Measurements from ENCODE around the gene SERAC1. TPM values are rescaled to one million over a fixed set of nuclear protein-coding genes. Genes with fewer than 3 reads are reported as not detected.
"Not testable (repeated sequence)": the region's sequence is repeated elsewhere in the genome, so short reads cannot be mapped to it uniquely, and the experiment has no call there.

The SERAC1 gene
- polyA plus RNA-seq, 1 experiment, result 6.1 TPM

- ChIA-PET POLR2A (no interaction called here), CTCF (interaction anchor here (0.7 kb wide), 1 partner anchor 433 kb away, joined by 3 read pairs; no protein-coding TSS in a partner anchor)
- H3K4me3 ChIP-seq (ENCODE audit: low read depth, low read length), result no peak overlapping the region
- TF ChIP-seq, protein P1, sequence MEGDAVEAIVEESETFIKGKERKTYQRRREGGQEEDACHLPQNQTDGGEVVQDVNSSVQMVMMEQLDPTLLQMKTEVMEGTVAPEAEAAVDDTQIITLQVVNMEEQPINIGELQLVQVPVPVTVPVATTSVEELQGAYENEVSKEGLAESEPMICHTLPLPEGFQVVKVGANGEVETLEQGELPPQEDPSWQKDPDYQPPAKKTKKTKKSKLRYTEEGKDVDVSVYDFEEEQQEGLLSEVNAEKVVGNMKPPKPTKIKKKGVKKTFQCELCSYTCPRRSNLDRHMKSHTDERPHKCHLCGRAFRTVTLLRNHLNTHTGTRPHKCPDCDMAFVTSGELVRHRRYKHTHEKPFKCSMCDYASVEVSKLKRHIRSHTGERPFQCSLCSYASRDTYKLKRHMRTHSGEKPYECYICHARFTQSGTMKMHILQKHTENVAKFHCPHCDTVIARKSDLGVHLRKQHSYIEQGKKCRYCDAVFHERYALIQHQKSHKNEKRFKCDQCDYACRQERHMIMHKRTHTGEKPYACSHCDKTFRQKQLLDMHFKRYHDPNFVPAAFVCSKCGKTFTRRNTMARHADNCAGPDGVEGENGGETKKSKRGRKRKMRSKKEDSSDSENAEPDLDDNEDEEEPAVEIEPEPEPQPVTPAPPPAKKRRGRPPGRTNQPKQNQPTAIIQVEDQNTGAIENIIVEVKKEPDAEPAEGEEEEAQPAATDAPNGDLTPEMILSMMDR (IDR thresholded peaks at IDR 0.05; ENCODE audit: insufficient read depth, low read depth, low read length), result no peak
- no peaks in the 10 kb centered on the region for H3K36me3 ChIP-seq (ENCODE audit: control insufficient read depth, insufficient read depth, low read length)
- no peak for DNase-seq (ENCODE audit: low read depth)
- H3K27me3 ChIP-seq (ENCODE audit: control insufficient read depth, insufficient read depth, low read length), result no peaks in the 10 kb centered on the region
These were observed 3.9 kb upstream of the SERAC1 start for GRCh38 chr6:158172001-158172400.

DNA sequence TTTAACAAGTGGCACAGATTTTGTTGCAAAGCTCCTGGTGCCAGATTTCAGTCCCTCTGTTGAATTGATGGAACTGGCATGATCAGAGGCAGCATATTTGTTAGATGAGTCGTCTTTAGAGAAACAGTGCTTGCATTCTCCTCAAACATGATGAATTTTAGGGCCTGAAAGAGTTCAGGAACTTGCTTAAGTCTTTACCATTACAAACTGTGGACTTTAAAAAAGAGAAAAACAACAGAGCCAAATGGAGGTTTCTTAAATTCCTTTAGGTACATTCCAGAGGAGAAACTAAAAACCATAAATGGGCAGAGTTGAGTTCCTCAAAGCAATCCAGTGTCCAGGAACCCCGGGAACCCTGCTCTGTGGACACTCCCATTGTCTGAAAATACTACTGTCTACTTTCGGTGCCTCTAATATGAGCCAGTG is 2.6 kb upstream of the SERAC1 start:
- peak; percentile 71 for DNase-seq (ENCODE audit: low read depth)
- ChIA-PET POLR2A (interaction anchor here (0.5 to 0.6 kb wide), 4 partner anchors 15 to 389 kb away, joined by 3 to 7 read pairs (median 4); no protein-coding TSS in a partner anchor), CTCF (no interaction called here)
- Histone ChIP-seq H3K36me3 (ENCODE audit: control insufficient read depth, insufficient read depth, low read length) (no peaks in the 10 kb centered on the region), H3K4me3 (ENCODE audit: low read depth, low read length) (no peak overlapping the region), H3K27me3 (ENCODE audit: control insufficient read depth, insufficient read depth, low read length) (no peaks in the 10 kb centered on the region)
- TF ChIP-seq, protein P1 (IDR thresholded peaks at IDR 0.05; ENCODE audit: insufficient read depth, low read depth, low read length), result no peak

- H3K36me3 ChIP-seq (ENCODE audit: control insufficient read depth, insufficient read depth, low read length); H3K4me3 ChIP-seq (ENCODE audit: low read depth, low read length); POLR2A ChIA-PET; CTCF ChIA-PET; H3K27me3 ChIP-seq (ENCODE audit: control insufficient read depth, insufficient read depth, low read length); DNase-seq (ENCODE audit: low read depth): not testable (repeated sequence)
These were observed 1.6 kb upstream of the SERAC1 start for GRCh38 chr6:158169634-158170033.

GRCh38 chr6:158165919-158166416 is 2.1 kb downstream of the SERAC1 start:
- peaks cover 2% of the 10 kb centered on the region; the same call in 1 of the 2 replicates for H3K36me3 ChIP-seq (ENCODE audit: control insufficient read depth, insufficient read depth, low read length)
- H3K27me3 ChIP-seq (ENCODE audit: control insufficient read depth, insufficient read depth, low read length), result no peaks in the 10 kb centered on the region
- H3K4me3 ChIP-seq (ENCODE audit: low read depth, low read length), result no peak overlapping the region
- no peak for DNase-seq (ENCODE audit: low read depth)
- POLR2A ChIA-PET, result no interaction called here
- CTCF ChIA-PET, result interaction anchor here (0.9 to 1.7 kb wide), 3 partner anchors 15 to 94 kb away, joined by 3 read pairs; no protein-coding TSS in a partner anchor
- TF ChIP-seq, protein P1 (IDR thresholded peaks at IDR 0.05; ENCODE audit: insufficient read depth, low read depth, low read length), result no peak

DNA sequence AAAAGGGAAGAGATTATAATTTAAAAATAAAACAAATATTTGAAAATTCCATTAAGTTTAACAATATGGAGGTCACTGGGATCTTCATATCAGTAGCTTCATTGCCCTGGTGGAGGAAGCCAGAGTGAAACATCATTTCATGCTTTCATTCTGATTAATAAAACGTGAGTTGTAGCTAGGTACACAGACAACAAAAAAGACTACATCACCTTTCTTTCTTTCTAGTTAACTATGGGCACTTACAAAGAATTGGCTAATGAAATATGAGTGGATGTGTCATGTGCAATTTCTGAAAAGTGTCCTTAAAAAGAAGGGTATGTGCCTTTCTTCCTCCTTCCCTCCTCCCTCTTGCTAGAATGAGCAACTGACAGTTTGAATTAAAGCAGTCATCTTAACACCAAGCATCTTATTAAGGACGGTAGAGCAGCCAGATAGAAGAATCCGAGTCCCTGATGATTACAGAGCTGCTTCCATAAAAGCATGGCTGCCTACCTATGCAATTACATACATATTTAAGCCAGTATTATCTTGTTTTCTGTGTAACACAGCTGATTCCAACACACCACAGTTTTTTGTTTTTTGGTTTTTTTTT is 3.4 kb downstream of the SERAC1 start:
- TF ChIP-seq, protein P1 (IDR thresholded peaks at IDR 0.05; ENCODE audit: insufficient read depth, low read depth, low read length), result no peak
- Histone ChIP-seq H3K4me3 (ENCODE audit: low read depth, low read length) (no peak overlapping the region), H3K27me3 (ENCODE audit: control insufficient read depth, insufficient read depth, low read length) (no peaks in the 10 kb centered on the region), H3K36me3 (ENCODE audit: control insufficient read depth, insufficient read depth, low read length) (peaks cover 2% of the 10 kb centered on the region; the same call in 1 of the 2 replicates)
- ChIA-PET POLR2A (no interaction called here), CTCF (interaction anchor here (0.9 to 1.7 kb wide), 2 partner anchors 11 to 14 kb away, joined by 3 read pairs; no protein-coding TSS in a partner anchor)
- DNase-seq (ENCODE audit: low read depth), result no peak
